GM18951 (cell line): ENCODE data around the gene GPR25.
"Not testable (repeated sequence)": the region's sequence is repeated elsewhere in the genome, so short reads cannot be mapped to it uniquely, and the experiment has no call there.

Experiments used
- POLR2A ChIP-seq: IDR thresholded peaks from 4 replicates; pipeline ENCODE4 v1.6.1; 2011; ENCODE audit warnings: mild to moderate bottlenecking; ENCODE audit not compliant: insufficient read length, insufficient read depth; ENCODE audit errors: extremely low read depth
- in situ Hi-C: fragments of 300-500 bp; cut with MboI; formaldehyde crosslinking; loops from one replicate; pipeline ENCODE4 v1.12.0; 2022; ENCODE audit warnings: low sequenced_read_pairs, mixed read lengths, inconsistent platforms; ENCODE audit not compliant: unreplicated experiment

The GPR25 gene

GRCh38 chr1:200905411-200906052 lies 32.8 kb downstream of the GPR25 start:
- in situ Hi-C loops = no loop called here
- no peak for TF ChIP-seq POLR2A

GRCh38 chr1:200906491-200906890 lies 33.7 kb downstream of the GPR25 start:
- in situ Hi-C loops = no loop called here
- TF ChIP-seq POLR2A = no peak

GRCh38 chr1:200907611-200908097 lies 34.9 kb downstream of the GPR25 start:
- in situ Hi-C loops = no loop called here
- no peak for TF ChIP-seq POLR2A

- in situ Hi-C loops = no loop called here
- no peak for TF ChIP-seq POLR2A
These were observed 35.5 kb downstream of the GPR25 start for GRCh38 chr1:200908191-200908868.

- in situ Hi-C loops = no loop called here
- peak; percentile 43 for TF ChIP-seq POLR2A
These were observed 36.3 kb downstream of the GPR25 start for GRCh38 chr1:200909071-200909470.

GRCh38 chr1:200909757-200910239 lies 37.0 kb downstream of the GPR25 start:
- TF ChIP-seq POLR2A = no peak
- in situ Hi-C loops = no loop called here

GRCh38 chr1:200911361-200911760 lies 38.6 kb downstream of the GPR25 start:
- in situ Hi-C loops = no loop called here
- no peak for TF ChIP-seq POLR2A

GRCh38 chr1:200911936-200912335 lies 39.2 kb downstream of the GPR25 start:
- in situ Hi-C loops = not testable (repeated sequence)

GRCh38 chr1:200912737-200913407 lies 40.1 kb downstream of the GPR25 start:
- TF ChIP-seq POLR2A = no peak
- in situ Hi-C loops = no loop called here

GRCh38 chr1:200916152-200916551 lies 43.4 kb downstream of the GPR25 start:
- in situ Hi-C loops = no loop called here
- no peak for TF ChIP-seq POLR2A

- TF ChIP-seq POLR2A = no peak
- in situ Hi-C loops = no loop called here
These were observed 43.9 kb downstream of the GPR25 start for GRCh38 chr1:200916681-200917080.

- in situ Hi-C loops = no loop called here
- no peak for TF ChIP-seq POLR2A
These were observed 44.6 kb downstream of the GPR25 start for GRCh38 chr1:200917291-200917817.

- in situ Hi-C loops = no loop called here
- no peak for TF ChIP-seq POLR2A
These were observed 45.2 kb downstream of the GPR25 start for GRCh38 chr1:200918006-200918405.
